GM19193 (cell line): Measurements from ENCODE around the gene ORM1.

ENCODE experiments used
- POLR2A ChIP-seq: IDR thresholded peaks from 4 replicates; pipeline ENCODE4 v1.6.1; 2011; ENCODE audit not compliant: insufficient read depth, insufficient read length; ENCODE audit errors: extremely low read depth

ORM1 gene

GRCh38 chr9:114294664-114295063 is 28.2 kb upstream of the ORM1 start:
- TF ChIP-seq POLR2A, result no peak

GRCh38 chr9:114296338-114296737 is 26.6 kb upstream of the ORM1 start:
- no peak for TF ChIP-seq POLR2A

- no peak for TF ChIP-seq POLR2A
Observed at GRCh38 chr9:114299286-114300152, 23.4 kb upstream of the ORM1 start.

- TF ChIP-seq POLR2A, result no peak
Observed at GRCh38 chr9:114300153-114300845, 22.6 kb upstream of the ORM1 start.

- no peak for TF ChIP-seq POLR2A
Observed at GRCh38 chr9:114300846-114301797, 21.8 kb upstream of the ORM1 start.

- no peak for TF ChIP-seq POLR2A
Observed at GRCh38 chr9:114301798-114302565, 20.9 kb upstream of the ORM1 start.

GRCh38 chr9:114302727-114303126 is 20.2 kb upstream of the ORM1 start:
- TF ChIP-seq POLR2A, result no peak

GRCh38 chr9:114303571-114303970 is 19.3 kb upstream of the ORM1 start:
- no peak for TF ChIP-seq POLR2A

GRCh38 chr9:114303977-114304376 is 18.9 kb upstream of the ORM1 start:
- no peak for TF ChIP-seq POLR2A

- no peak for TF ChIP-seq POLR2A
Observed at GRCh38 chr9:114304416-114305188, 18.3 kb upstream of the ORM1 start.

- TF ChIP-seq POLR2A, result no peak
Observed at GRCh38 chr9:114307899-114308267, 15.0 kb upstream of the ORM1 start.

- no peak for TF ChIP-seq POLR2A
Observed at GRCh38 chr9:114308361-114308950, 14.4 kb upstream of the ORM1 start.

GRCh38 chr9:114309096-114309495 is 13.8 kb upstream of the ORM1 start:
- TF ChIP-seq POLR2A, result no peak
